Activated naive CD4-positive, alpha-beta T cell treated with anti-CD3 and anti-CD28 coated beads, Interleukin-2, amount 50 U/mL, for 24 hours (primary cell): ENCODE measurements around the gene TMEM94.
"Not testable (repeated sequence)": the region's sequence is repeated elsewhere in the genome, so short reads cannot be mapped to it uniquely, and the experiment has no call there.

Source experiments
- H3K27ac Mint-ChIP-seq: one replicate; pipeline ENCODE4 v1.8.0; 2021; ENCODE audit warnings: mild to moderate bottlenecking, mixed read lengths
- H3K27me3 Mint-ChIP-seq: one replicate; pipeline ENCODE4 v1.8.0; 2021; ENCODE audit warnings: mixed read lengths
- H3K36me3 Mint-ChIP-seq: one replicate; pipeline ENCODE4 v1.8.0; 2021; ENCODE audit warnings: mixed read lengths
- H3K4me1 Mint-ChIP-seq: one replicate; pipeline ENCODE4 v1.8.0; 2021; ENCODE audit warnings: mixed read lengths
- H3K4me3 Mint-ChIP-seq: one replicate; pipeline ENCODE4 v1.8.0; 2021; ENCODE audit warnings: mild to moderate bottlenecking, mixed read lengths
- H3K9me3 Mint-ChIP-seq: one replicate; pipeline ENCODE4 v1.8.0; 2021; ENCODE audit warnings: mixed read lengths

Gene TMEM94

GRCh38 chr17:75463603-75464002, 7.2 kb downstream of the TMEM94 start:
- peaks cover 30% of the 10 kb centered on the region for H3K4me1 Mint-ChIP-seq
- H3K9me3 Mint-ChIP-seq: no peaks in the 10 kb centered on the region
- H3K4me3 Mint-ChIP-seq: no peak overlapping the region
- H3K36me3 Mint-ChIP-seq: peaks cover 3% of the 10 kb centered on the region
- H3K27ac Mint-ChIP-seq: no peak overlapping the region
- H3K27me3 Mint-ChIP-seq: no peaks in the 10 kb centered on the region

GRCh38 chr17:75465039-75465438, 8.6 kb downstream of the TMEM94 start:
- Mint-ChIP-seq H3K9me3 (no peaks in the 10 kb centered on the region), H3K27me3 (no peaks in the 10 kb centered on the region), H3K27ac (no peak overlapping the region), H3K36me3 (peaks cover 3% of the 10 kb centered on the region), H3K4me1 (peaks cover 20% of the 10 kb centered on the region), H3K4me3 (no peak overlapping the region)

GRCh38 chr17:75468291-75468754, 11.9 kb downstream of the TMEM94 start:
- peaks cover 6% of the 10 kb centered on the region for H3K36me3 Mint-ChIP-seq
- H3K4me3 Mint-ChIP-seq: no peak overlapping the region
- H3K4me1 Mint-ChIP-seq: peaks cover 14% of the 10 kb centered on the region
- H3K9me3 Mint-ChIP-seq: no peaks in the 10 kb centered on the region
- no peak overlapping the region for H3K27ac Mint-ChIP-seq
- H3K27me3 Mint-ChIP-seq: no peaks in the 10 kb centered on the region

- peaks cover 8% of the 10 kb centered on the region for H3K4me1 Mint-ChIP-seq
- no peaks in the 10 kb centered on the region for H3K27me3 Mint-ChIP-seq
- no peak overlapping the region for H3K4me3 Mint-ChIP-seq
- H3K9me3 Mint-ChIP-seq: no peaks in the 10 kb centered on the region
- H3K27ac Mint-ChIP-seq: no peak overlapping the region
- H3K36me3 Mint-ChIP-seq: peaks cover 6% of the 10 kb centered on the region
These were observed 12.4 kb downstream of the TMEM94 start for GRCh38 chr17:75468779-75469373.

GRCh38 chr17:75471207-75471606, 14.8 kb downstream of the TMEM94 start:
- H3K9me3 Mint-ChIP-seq: no peaks in the 10 kb centered on the region
- H3K27me3 Mint-ChIP-seq: no peaks in the 10 kb centered on the region
- H3K4me3 Mint-ChIP-seq: no peak overlapping the region
- no peak overlapping the region for H3K27ac Mint-ChIP-seq
- no peaks in the 10 kb centered on the region for H3K4me1 Mint-ChIP-seq
- H3K36me3 Mint-ChIP-seq: peaks cover 3% of the 10 kb centered on the region

GRCh38 chr17:75472119-75472518, 15.7 kb downstream of the TMEM94 start:
- H3K27me3 Mint-ChIP-seq: no peaks in the 10 kb centered on the region
- peaks cover 3% of the 10 kb centered on the region for H3K36me3 Mint-ChIP-seq
- H3K27ac Mint-ChIP-seq: no peak overlapping the region
- H3K4me3 Mint-ChIP-seq: no peak overlapping the region
- H3K9me3 Mint-ChIP-seq: no peaks in the 10 kb centered on the region
- H3K4me1 Mint-ChIP-seq: no peaks in the 10 kb centered on the region

- H3K4me1 Mint-ChIP-seq: no peaks in the 10 kb centered on the region
- no peaks in the 10 kb centered on the region for H3K9me3 Mint-ChIP-seq
- H3K4me3 Mint-ChIP-seq: no peak overlapping the region
- H3K27me3 Mint-ChIP-seq: no peaks in the 10 kb centered on the region
- H3K36me3 Mint-ChIP-seq: peaks cover 3% of the 10 kb centered on the region
- no peak overlapping the region for H3K27ac Mint-ChIP-seq
These were observed 16.8 kb downstream of the TMEM94 start for GRCh38 chr17:75473246-75473645.

GRCh38 chr17:75474736-75475135, 18.3 kb downstream of the TMEM94 start:
- Mint-ChIP-seq H3K27me3 (no peaks in the 10 kb centered on the region), H3K4me1 (no peaks in the 10 kb centered on the region), H3K27ac (no peak overlapping the region), H3K36me3 (peaks cover 4% of the 10 kb centered on the region), H3K9me3 (no peaks in the 10 kb centered on the region), H3K4me3 (no peak overlapping the region)

GRCh38 chr17:75475144-75475835, 18.9 kb downstream of the TMEM94 start:
- H3K36me3 Mint-ChIP-seq: peaks cover 4% of the 10 kb centered on the region
- H3K4me3 Mint-ChIP-seq: no peak overlapping the region
- H3K27ac Mint-ChIP-seq: no peak overlapping the region

GRCh38 chr17:75475851-75476250, 19.4 kb downstream of the TMEM94 start:
- H3K27me3 Mint-ChIP-seq: no peaks in the 10 kb centered on the region
- H3K9me3 Mint-ChIP-seq: no peaks in the 10 kb centered on the region
- H3K4me1 Mint-ChIP-seq: no peaks in the 10 kb centered on the region
- no peak overlapping the region for H3K27ac Mint-ChIP-seq
- no peak overlapping the region for H3K4me3 Mint-ChIP-seq
- H3K36me3 Mint-ChIP-seq: peaks cover 4% of the 10 kb centered on the region

More at GRCh38 chr17:75475144-75475835, 18.9 kb downstream of the TMEM94 start:
- Mint-ChIP-seq H3K27me3 (no peaks in the 10 kb centered on the region), H3K4me1 (no peaks in the 10 kb centered on the region), H3K9me3 (no peaks in the 10 kb centered on the region)

- Mint-ChIP-seq H3K4me1 (no peaks in the 10 kb centered on the region), H3K4me3 (no peak overlapping the region), H3K27me3 (no peaks in the 10 kb centered on the region), H3K36me3 (peaks cover 4% of the 10 kb centered on the region), H3K9me3 (no peaks in the 10 kb centered on the region), H3K27ac (no peak overlapping the region)
These were observed 19.8 kb downstream of the TMEM94 start for GRCh38 chr17:75476271-75476671.

GRCh38 chr17:75476752-75477489, 20.5 kb downstream of the TMEM94 start:
- no peaks in the 10 kb centered on the region for H3K9me3 Mint-ChIP-seq
- no peaks in the 10 kb centered on the region for H3K4me1 Mint-ChIP-seq
- H3K27ac Mint-ChIP-seq: no peak overlapping the region

GRCh38 chr17:75477490-75477862, 21.0 kb downstream of the TMEM94 start:
- not testable (repeated sequence) for H3K27me3 Mint-ChIP-seq, H3K27ac Mint-ChIP-seq, H3K36me3 Mint-ChIP-seq, H3K4me3 Mint-ChIP-seq, H3K4me1 Mint-ChIP-seq, H3K9me3 Mint-ChIP-seq

More at GRCh38 chr17:75476752-75477489, 20.5 kb downstream of the TMEM94 start:
- Mint-ChIP-seq H3K36me3 (peaks cover 4% of the 10 kb centered on the region), H3K4me3 (no peak overlapping the region), H3K27me3 (no peaks in the 10 kb centered on the region)

- H3K4me1 Mint-ChIP-seq: peaks cover 5% of the 10 kb centered on the region
- H3K27ac Mint-ChIP-seq: no peak overlapping the region
- H3K9me3 Mint-ChIP-seq: no peaks in the 10 kb centered on the region
- no peaks in the 10 kb centered on the region for H3K27me3 Mint-ChIP-seq
- H3K4me3 Mint-ChIP-seq: no peak overlapping the region
- H3K36me3 Mint-ChIP-seq: peaks cover 1% of the 10 kb centered on the region
These were observed 22.1 kb downstream of the TMEM94 start for GRCh38 chr17:75478508-75478907.

GRCh38 chr17:75480281-75480680, 23.8 kb downstream of the TMEM94 start:
- H3K4me3 Mint-ChIP-seq: no peak overlapping the region
- no peaks in the 10 kb centered on the region for H3K9me3 Mint-ChIP-seq
- H3K27me3 Mint-ChIP-seq: no peaks in the 10 kb centered on the region
- no peak overlapping the region for H3K27ac Mint-ChIP-seq
- peaks cover 1% of the 10 kb centered on the region for H3K36me3 Mint-ChIP-seq
- peaks cover 9% of the 10 kb centered on the region for H3K4me1 Mint-ChIP-seq
